ENCODE data around the gene SLC6A7.

GRCh38 chr5:150254363-150254762 is 64.5 kb downstream of the SLC6A7 start:
- TF ChIP-seq CTCF (IDR thresholded peaks at IDR 0.05; ENCODE audit: low read depth, low read length) (no peak), EZH2phosphoT487 (IDR thresholded peaks at IDR 0.05; ENCODE audit: low read depth) (no peak)
